ENCODE data around the gene EID1. TPM values are rescaled to one million over a fixed set of nuclear protein-coding genes. Genes with fewer than 3 reads are reported as not detected.
"Not testable (repeated sequence)": the region's sequence is repeated elsewhere in the genome, so short reads cannot be mapped to it uniquely, and the experiment has no call there.

Gene EID1, protein sequence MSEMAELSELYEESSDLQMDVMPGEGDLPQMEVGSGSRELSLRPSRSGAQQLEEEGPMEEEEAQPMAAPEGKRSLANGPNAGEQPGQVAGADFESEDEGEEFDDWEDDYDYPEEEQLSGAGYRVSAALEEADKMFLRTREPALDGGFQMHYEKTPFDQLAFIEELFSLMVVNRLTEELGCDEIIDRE
- 273 and 290 TPM in 2 replicates for polyA plus RNA-seq (2014; cell fraction: cytosol; rRNA removed)
- polyA plus RNA-seq (2014; cell fraction: nucleus; rRNA removed): 101 and 141 TPM in 2 replicates

DNA sequence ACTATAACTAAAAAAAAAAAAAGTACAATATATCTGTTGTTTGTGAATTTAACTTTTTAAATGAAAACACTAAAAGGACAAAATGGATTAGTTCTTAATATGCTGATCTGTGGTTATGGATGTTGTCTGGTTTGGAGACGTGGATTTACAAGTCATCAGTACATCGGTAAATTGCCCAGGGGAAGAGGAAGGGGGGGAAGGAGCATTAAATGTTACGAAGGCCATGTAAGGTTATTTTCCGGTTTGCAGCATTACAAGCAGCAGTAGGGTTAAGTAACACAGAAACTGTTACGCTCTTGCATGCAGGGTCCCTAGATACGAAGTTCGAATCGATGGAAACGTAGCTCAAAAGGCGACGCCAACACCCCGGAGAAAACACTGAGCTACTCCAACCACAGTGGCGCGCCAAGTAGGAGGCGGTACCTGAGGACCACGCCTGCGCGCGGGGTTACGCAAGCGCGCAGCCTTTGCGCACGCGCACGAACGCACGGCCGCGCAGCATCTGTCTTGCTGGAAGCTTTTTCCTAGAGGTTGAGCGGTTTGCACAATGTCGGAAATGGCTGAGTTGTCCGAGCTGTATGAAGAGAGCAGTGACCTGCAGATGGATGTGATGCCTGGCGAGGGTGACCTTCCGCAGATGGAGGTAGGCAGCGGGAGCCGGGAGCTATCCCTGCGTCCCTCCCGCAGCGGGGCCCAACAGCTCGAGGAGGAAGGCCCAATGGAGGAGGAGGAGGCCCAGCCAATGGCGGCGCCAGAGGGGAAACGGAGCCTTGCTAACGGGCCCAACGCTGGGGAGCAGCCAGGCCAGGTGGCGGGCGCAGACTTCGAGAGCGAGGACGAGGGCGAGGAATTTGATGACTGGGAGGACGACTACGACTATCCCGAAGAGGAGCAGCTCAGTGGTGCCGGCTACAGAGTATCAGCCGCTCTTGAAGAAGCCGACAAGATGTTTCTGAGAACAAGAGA lies at the start of gene EID1:
Gene EID1, plus strand, starts transcription at position 505 of the 966 bp plus-strand sequence. Its CDS starts 43 bp downstream, at position 548.
- peak; percentile 94 for DNase-seq (ENCODE audit: low spot score)

DNA sequence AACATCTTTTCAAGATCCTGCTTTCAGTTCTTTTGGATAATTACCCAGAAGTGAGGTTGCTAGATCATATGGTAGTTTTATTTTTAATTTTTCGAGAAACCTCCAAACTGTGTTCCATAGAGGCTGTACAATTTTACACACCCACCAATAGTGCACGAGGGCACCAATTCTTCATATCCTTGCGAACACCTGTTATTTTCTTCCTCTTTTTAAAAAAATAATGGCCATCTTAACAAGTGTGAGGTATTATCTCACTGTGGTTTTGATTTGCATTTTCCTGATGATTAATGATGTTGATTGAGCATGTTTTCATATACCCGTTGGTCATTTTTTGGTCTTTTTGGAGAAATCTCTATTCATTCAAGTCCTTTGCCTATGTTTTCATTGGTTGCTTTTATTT lies 49.5 kb upstream of the EID1 start:
- no peak for DNase-seq (ENCODE audit: low spot score)

DNA sequence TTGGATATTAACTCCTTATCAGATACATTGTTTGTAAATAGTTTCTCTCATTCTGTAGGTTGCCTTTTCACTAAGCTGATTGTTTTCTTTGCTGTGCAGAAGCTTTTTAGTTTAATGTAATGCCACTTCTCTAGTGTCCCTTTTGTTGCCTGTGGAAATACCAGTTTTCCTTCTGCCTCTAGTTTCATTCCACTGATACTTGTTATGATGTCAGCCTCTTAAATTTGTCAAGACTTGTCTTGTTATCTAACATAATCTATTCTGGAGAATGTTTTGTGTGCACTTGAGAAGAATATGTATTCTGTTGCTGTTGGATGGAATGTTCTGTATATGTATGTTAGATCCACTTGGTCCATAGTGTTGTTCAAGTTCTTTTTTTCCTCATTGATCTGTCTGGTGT lies 49.0 kb upstream of the EID1 start:
- no peak for DNase-seq (ENCODE audit: low spot score)

GRCh38 chr15:48832648-48833047 lies 45.3 kb upstream of the EID1 start:
- DNase-seq (ENCODE audit: low spot score): no peak

DNA sequence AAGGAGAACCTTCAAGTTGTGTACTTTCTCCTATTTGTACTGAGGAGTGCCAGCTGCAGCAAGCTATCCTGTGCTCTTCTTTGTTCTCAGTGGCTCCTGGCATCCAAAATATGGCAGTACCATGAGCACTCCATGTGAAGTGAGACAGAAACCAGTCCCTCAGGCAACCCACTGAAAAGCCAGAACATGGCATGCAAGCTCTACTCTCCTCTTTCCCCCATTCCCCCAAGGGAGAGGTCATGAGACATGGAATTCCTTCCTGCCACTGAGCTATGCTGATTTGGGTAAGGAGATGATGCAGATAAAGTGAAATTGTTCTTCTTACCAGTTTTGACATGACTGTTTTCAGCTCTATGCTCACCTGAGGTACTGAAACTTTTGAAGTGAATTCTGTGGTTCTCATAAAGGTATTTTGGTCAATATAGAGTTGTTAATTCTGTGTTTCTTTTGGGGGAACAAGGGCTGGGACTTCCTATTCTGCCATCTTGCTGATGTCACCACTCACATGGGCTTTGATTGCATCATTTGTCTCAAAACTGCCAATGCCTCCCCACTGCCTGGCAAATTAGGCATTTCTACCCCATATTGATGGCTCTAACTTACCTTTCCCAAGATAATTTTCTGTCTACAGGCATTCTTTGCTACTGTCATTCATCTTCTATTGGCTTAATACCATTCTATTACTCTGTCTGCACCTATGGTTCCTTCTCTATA lies 44.3 kb upstream of the EID1 start:
- no peak for DNase-seq (ENCODE audit: low spot score)

DNA sequence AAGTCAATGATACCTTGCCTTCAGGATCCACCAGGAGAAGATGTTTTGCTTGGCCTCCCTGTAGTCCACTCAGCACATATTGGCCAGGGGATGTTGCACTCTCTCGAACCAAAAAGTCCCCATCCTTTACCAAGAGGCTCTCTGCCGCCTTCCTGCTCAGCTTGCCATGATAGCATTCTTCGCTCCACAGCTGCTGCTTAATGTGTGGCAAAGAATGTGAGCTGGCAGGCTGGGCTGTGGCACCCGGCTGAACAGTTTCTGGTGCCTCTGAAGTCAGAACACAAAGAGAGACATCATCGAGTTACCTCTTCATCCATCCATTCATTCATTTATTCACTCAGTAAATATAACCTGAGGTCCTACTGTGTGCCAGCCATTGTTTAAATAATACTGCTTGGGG lies 43.2 kb upstream of the EID1 start:
- no peak for DNase-seq (ENCODE audit: low spot score)

- no peak for DNase-seq (ENCODE audit: low spot score)
Observed at GRCh38 chr15:48842501-48842900, 35.4 kb upstream of the EID1 start.

DNA sequence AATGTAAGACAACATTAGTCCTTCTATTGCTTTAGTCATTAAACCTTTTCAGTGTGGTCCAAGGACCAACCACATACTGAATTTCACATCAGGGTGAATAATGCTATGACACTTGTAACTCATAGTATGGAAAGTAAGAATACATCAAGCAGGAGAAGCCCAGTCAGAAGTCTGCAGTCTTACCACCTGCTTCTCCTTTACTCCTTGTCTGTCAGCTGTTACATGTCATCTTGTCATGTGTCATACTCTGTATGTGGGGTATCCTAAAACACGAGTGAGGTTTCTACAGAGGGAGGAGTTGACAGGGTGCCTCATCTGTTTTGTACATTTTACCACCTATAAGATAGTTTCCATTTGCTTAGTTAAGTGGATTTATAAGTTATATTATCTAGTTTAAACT lies 32.8 kb upstream of the EID1 start:
- no peak for DNase-seq (ENCODE audit: low spot score)

- DNase-seq (ENCODE audit: low spot score): peak; percentile 79
Observed at GRCh38 chr15:48850648-48851047, 27.3 kb upstream of the EID1 start.

DNA sequence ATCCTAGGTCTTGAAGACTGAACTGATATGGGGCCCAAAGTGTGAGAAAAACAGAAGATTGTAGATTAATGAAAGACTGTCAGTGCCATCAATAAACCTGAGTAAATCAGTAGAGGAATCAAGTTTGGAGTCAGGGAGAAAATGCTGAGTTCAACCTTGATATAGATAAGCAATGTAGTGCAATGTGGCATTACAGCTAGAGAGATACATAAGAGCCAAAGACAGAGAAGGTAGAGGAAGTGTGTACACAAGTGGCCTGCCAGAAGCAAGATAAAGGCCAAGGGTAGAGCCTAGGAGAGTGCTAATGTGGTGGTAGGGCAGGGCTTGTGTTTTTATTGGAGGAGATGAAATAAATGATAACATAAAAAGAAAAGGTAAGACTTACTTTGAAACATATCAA lies 26.0 kb upstream of the EID1 start:
- no peak for DNase-seq (ENCODE audit: low spot score)

DNA sequence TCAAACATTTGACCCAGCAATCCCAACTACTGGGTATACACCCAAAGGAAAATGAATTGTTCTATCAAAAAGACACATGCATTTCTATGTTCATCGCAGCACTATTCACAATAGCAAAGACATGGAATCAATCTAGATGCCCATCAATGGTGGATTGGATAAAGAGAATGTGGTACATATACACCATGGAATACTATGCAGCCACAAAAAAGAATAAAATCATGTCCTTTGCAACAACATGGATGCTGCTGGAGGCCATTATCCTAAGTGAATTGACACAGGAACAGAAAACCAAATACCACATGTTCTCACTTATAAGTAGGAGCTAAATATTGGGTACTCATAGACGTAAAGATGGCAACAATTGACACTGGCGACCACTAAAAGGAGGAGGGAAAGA lies 23.5 kb upstream of the EID1 start:
- not testable (repeated sequence) for DNase-seq (ENCODE audit: low spot score)

DNA sequence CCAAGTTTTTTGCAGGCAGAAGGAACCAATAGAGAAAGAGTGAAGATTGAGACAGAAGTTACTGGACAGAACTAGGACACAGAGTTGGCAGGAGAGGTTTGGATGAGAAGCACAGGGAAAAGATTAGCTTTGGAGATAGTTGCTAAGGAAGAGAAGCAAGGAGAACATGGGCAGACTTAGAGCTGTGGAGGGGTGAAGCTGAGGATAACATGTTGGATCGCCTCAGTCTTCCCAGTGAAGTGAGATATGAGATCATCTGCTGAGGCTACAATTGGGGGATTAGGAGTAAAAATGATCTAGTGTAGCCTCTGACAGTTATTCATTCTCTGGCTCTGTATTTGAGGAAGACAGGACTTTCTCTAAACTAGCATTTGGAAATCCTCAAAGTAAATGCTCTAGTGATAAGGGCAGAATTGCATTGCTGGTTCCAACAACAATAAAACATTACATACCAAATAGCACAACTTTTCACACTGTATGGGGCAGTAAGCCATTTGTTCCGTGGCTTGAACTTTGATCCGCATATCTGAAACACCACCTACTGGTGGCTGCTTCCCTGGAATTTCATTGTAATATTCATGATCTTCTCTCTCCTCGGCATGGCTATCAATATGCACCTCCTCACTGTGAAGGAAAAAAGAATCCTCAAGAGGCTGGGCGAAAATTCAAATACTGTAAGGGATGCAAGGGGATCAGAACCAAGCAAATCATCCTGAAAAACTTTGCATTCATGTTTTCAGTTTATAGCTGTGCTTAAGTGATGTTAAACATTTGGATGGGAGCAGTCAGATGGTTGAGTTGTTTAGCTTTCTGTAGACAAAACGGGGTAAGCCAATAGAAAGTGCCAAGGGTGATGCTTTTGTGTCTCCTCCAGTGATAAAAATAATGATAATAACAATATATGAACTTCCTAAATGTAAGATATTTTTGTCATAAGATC lies 22.2 kb upstream of the EID1 start:
- DNase-seq (ENCODE audit: low spot score): peak; percentile 41

DNA sequence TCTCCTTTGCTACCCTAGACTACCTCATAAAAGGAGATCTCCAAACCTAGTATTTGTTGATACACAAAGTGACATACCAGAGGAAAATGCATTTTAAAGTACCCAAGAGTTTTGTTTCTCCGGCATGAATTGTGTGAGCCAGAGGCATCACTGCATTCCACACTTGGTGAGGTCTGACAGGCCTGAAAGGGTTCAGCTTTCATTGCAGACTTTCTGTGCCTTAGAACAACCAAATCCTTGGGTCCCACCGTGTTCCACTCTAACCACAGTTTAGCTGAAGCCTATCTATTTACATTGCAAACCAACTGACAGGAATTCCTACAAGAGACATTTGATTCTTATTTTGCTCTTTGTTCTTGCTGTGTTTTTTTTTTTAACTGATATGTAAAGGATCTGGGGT lies 21.0 kb upstream of the EID1 start:
- DNase-seq (ENCODE audit: low spot score): no peak

GRCh38 chr15:48858401-48858800 lies 19.5 kb upstream of the EID1 start:
- DNase-seq (ENCODE audit: low spot score): no peak

DNA sequence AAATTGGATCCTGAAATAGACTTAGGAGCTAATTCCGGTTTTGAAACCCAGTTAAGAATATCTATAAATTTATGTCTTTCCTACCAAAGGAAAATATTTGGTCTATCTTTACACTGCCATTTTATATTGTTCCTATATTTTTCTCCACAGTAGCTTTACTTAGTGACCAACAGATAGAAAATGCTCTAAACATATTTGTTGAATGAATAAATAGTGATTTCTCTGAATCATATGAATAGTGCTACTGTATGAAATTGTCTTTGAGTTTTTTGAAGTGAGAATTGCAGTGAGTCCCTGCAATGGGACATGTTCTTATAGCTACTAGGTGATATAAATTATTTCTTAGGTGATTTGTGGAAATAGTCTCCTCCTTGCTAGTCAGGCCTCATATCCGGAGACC lies 18.5 kb upstream of the EID1 start:
- no peak for DNase-seq (ENCODE audit: low spot score)

GRCh38 chr15:48861813-48862431 lies 16.0 kb upstream of the EID1 start:
- DNase-seq (ENCODE audit: low spot score): peak; percentile 67

- DNase-seq (ENCODE audit: low spot score): no peak
Observed at GRCh38 chr15:48862705-48863104, 15.2 kb upstream of the EID1 start.

GRCh38 chr15:48865370-48866079 lies 12.4 kb upstream of the EID1 start:
- DNase-seq (ENCODE audit: low spot score): no peak

DNA sequence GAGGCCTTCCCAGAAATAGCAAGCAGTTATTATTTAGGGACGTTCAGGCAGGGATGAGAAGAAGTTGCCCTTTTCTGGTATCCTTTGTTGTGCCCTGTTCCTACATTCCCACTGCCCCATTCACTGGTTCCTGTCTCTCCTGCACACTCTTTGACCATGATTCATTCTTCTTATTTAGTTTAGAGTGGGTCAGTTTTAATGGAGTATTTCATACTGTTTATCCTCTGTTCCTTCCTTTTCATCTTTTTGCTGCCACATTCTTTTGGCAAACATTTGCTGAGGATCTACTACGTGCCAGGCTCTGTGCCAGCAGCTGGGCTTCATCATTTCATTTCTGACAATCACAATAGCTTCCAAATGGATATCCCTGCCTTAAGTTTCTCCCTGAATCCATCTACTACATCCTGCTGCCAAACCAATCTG lies 11.8 kb upstream of the EID1 start:
- no peak for DNase-seq (ENCODE audit: low spot score)

DNA sequence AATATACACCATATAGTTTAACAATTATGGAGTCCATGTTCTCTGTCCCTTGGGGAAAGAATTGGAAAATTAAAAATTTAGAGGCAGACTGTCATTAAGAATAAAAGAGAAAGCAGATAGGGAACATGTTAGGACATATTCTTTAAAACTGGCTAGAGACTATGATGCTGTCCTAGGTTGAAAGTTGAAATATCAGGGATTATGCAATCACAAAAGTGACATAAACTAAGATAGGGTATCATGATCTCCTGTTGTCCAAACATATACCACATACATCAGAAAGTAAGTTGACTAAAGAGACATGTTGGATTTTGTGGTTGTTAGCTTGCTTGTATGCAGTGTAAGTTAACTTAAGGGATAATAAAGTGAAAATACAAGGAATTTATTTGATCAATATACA lies 9.9 kb upstream of the EID1 start:
- no peak for DNase-seq (ENCODE audit: low spot score)
